HCT116 (cell line): ENCODE measurements around the gene FAP.

ENCODE experiments used
- CEBPB ChIP-seq: IDR thresholded peaks from 2 replicates; pipeline ENCODE4 v1.6.1; 2012; ENCODE audit warnings: low read depth
- CTCF ChIP-seq, 3 experiments: fragments of 200-600 bp in 1 of 3; sonication (generic) in 1 of 3; IDR thresholded peaks in 2 of 3; conservative IDR thresholded peaks in 1 of 3; 2 replicates each; pipeline ENCODE4 v1.5.1; 2012 to 2017; ENCODE audit warnings: low read depth in 2 of 3, low read length in 2 of 3, antibody characterized with exemption in 1 of 3, borderline replicate concordance in 1 of 3, control low read depth in 1 of 3, mild to moderate bottlenecking in 1 of 3, mixed read lengths in 1 of 3, mixed run types in 1 of 3, moderate library complexity in 1 of 3; ENCODE audit not compliant: insufficient read depth in 1 of 3
- EGR1 ChIP-seq: IDR thresholded peaks from 2 replicates; pipeline ENCODE4 v1.6.1; 2012; ENCODE audit warnings: low read depth
- JUND ChIP-seq: IDR thresholded peaks from 2 replicates; pipeline ENCODE4 v1.6.1; 2012
- POLR2AphosphoS5 ChIP-seq: IDR thresholded peaks from 2 replicates; pipeline ENCODE4 v1.6.1; 2011; ENCODE audit warnings: mild to moderate bottlenecking, low read depth, low read length, moderate library complexity
- REST ChIP-seq: IDR thresholded peaks from 2 replicates; pipeline ENCODE4 v1.6.1; 2012; ENCODE audit warnings: low read depth
- ZBTB33 ChIP-seq: IDR thresholded peaks from 2 replicates; pipeline ENCODE4 v1.6.1; 2011; ENCODE audit warnings: mild to moderate bottlenecking, low read length, moderate library complexity; ENCODE audit not compliant: insufficient replicate concordance; ENCODE audit errors: extremely low read depth

- TF ChIP-seq POLR2AphosphoS5 (no peak), CTCF (IDR thresholded peaks at IDR 0.05 in 2 of 3, conservative IDR thresholded peaks at IDR 0.05 in 1 of 3; ENCODE audit: borderline replicate concordance in 1 of 3, insufficient read depth in 1 of 3, low read depth in 2 of 3, low read length in 2 of 3) (no peak), EGR1 (no peak), JUND (no peak), REST (no peak), CEBPB (no peak), ZBTB33 (no peak)
Observed at GRCh38 chr2:162241571-162241970, 1.7 kb downstream of the FAP start.
